Transverse colon (tissue), 3 donors: ENCODE measurements around the gene SETD3.

Experiments
- CTCF ChIP-seq, 5 experiments: fragments of 200-600 bp in 3 of 5; fragments of 450-650 bp in 2 of 5; sonication (generic) in 3 of 5; IDR thresholded peaks; 1 replicate in 2 of 5; 2 replicates in 3 of 5; pipeline ENCODE4 v1.5.1; 2016 to 2017; ENCODE audit warnings: antibody characterized with exemption in 5 of 5, inconsistent platforms in 3 of 5, mild to moderate bottlenecking in 2 of 5, moderate library complexity in 1 of 5
- POLR2A ChIP-seq: fragments of 450-650 bp; IDR thresholded peaks from one replicate; pipeline ENCODE4 v1.6.1; 2016; ENCODE audit warnings: antibody characterized with exemption, mild to moderate bottlenecking, moderate library complexity

GRCh38 chr14:99350751-99351150 lies 129.9 kb downstream of the SETD3 start:
- TF ChIP-seq CTCF (IDR thresholded peaks at IDR 0.05) (no peak), POLR2A (no peak)
